Stimulated activated CD8-positive, alpha-beta memory T cell treated with anti-CD3 and anti-CD28 coated beads, Interleukin-15, amount 100 ng/mL, for 1 hour (primary cell): ENCODE data around the gene CCNL1.

ENCODE experiments used
- DNase-seq: peaks from one replicate; pipeline ENCODE4 v3.0.0-alpha.2; 2020; ENCODE audit warnings: low read depth

CCNL1 gene

GRCh38 chr3:157145606-157146322, 14.2 kb downstream of the CCNL1 start:
- no peak for DNase-seq

GRCh38 chr3:157142315-157142714, 17.6 kb downstream of the CCNL1 start:
- no peak for DNase-seq

DNA sequence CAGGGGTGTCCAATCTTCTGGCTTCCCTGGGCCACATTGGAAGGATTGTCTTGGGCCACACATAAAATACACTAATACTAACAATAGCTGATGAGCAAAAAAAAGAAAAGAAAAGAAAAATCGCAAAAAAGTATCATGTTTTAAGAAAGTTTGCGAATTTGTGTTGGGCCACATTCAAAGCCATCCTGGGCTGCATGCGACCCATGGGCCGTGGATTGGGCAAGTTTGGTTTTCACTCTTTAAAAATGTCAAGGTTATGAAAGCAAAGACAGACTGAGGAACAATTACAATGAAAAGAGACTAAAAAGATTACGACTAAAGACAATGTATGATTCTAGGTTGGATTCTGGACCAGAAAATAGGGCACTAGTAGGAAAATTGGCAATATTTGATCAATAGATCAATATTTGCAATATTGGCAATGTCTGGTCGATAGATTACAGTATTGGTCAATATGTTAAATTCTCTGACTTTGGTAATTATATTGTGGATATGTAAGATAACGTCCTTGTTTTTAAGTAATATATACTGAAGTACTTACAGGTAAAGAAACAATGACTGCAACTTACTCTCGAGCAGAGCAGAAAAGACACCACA, 19.9 kb downstream of the CCNL1 start:
- DNase-seq, result no peak

- no peak for DNase-seq
These were observed 23.1 kb downstream of the CCNL1 start for GRCh38 chr3:157136647-157137387.

- no peak for DNase-seq
These were observed 24.1 kb downstream of the CCNL1 start for GRCh38 chr3:157135671-157136396.

GRCh38 chr3:157134620-157135191, 25.2 kb downstream of the CCNL1 start:
- no peak for DNase-seq

DNA sequence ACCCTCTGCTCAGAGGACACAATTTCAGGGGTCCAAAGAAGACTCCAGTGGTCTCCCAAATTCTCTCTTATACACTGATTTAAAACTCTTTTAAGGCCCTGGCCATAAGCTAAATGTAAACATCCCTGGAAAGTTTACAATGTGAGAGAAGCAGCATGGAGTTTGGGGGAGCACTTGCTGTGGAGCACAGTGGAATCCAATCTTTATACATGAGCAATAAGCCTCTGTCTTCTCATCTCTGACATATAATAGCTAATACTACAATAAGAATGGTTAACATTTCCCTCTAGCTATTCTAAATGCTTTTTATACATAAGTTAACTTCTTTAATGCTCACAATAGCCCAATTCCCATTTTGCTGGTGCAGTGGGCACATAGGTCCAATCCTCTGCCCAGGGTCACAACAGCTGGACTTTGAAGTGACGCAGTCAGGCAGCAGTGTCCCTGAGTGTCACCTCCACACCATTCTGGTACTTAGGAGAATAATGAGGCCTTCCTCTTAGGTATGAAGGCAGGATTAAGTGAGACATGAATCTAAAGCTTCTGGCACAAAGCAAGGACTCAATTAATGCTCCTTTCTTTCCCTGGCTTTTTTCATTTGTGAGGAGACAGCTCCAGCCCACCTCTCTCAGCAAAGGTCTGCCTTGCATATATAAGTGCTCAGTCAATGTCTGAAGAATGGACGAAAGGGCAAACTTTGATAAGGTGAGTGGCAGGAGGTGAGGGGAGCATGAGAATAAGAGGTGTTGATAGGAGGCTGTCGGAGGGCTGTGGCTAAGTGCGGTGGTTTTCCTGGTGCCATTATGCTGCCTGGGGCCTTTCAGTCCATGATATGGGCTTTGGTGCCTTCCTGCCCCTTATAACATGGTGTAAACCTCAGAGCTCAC, 26.3 kb downstream of the CCNL1 start:
- DNase-seq, result no peak

GRCh38 chr3:157132936-157133335, 27.0 kb downstream of the CCNL1 start:
- DNase-seq, result no peak

DNA sequence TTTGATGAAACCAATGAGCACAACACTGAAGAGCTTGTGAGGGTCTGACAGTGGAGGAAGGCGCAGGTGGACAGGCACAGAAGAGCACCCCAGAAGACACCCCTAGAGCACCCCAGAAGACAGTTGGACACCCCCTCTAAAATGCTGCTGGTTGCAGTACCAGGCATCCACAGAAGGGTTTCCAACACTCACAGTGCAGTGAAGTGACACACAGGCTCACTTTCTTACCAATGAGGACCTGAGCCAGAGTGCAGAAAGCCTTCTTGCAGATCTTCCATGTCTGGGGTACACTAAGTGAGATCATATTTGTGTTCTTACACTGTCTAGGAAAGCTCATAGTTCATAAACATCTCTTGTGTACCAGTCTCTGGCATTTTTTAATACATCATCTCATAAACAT, 27.6 kb downstream of the CCNL1 start:
- no peak for DNase-seq

GRCh38 chr3:157131861-157132260, 28.1 kb downstream of the CCNL1 start:
- no peak for DNase-seq

- DNase-seq, result peak; percentile 47
These were observed 29.3 kb downstream of the CCNL1 start for GRCh38 chr3:157130467-157131251.

- no peak for DNase-seq
These were observed 30.0 kb downstream of the CCNL1 start for GRCh38 chr3:157129803-157130466.

- DNase-seq, result no peak
These were observed 30.9 kb downstream of the CCNL1 start for GRCh38 chr3:157128771-157129681.

GRCh38 chr3:157127831-157128767, 31.8 kb downstream of the CCNL1 start:
- DNase-seq, result peak; percentile 23

DNA sequence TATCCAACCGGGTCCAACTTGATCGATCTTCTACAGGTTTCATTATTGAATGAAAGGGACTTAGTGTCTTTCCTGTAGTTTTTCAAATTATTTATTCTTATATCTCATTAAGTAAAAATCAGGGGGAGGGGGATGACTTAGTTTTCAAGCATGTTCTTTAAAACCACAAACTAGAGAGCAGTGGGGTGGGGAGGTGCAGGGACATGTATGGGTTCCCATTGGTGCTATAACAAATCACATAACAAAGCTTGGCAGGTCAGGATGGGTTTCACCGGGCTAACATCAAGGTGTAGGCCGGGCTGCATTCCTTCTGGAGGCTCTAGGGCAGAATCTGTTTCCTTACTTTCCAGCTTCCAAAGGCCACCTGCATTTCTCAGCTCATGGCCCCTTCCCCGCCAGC, 32.7 kb downstream of the CCNL1 start:
- DNase-seq, result no peak

- DNase-seq, result no peak
These were observed 33.6 kb downstream of the CCNL1 start for GRCh38 chr3:157126365-157126764.

GRCh38 chr3:157125101-157125500, 34.8 kb downstream of the CCNL1 start:
- no peak for DNase-seq

DNA sequence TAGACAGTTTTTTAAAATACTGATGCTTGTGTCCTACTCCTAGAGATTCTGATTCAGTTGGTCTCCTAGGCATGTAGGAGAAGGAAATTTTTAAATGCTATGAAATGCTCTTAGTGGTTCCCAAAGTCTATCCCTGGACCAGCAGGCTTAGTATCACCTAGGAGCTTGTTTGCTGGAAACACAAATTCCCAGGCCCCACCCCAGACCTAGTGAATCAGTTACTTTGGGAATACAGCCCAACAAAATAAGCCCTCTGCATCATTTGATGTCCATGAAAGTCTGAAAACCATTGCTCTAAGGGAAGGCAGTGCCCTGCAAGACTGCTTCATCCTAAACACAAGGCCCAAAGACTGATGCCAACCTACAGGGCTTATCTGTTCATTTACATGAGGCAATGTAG, 36.3 kb downstream of the CCNL1 start:
- no peak for DNase-seq
